CD4-positive, alpha-beta T cell treated with Interferon gamma for 1 hour (primary cell): Measurements from ENCODE around the gene CHST2.

Experiments
- DNase-seq: peaks from one replicate; pipeline ENCODE4 v3.0.0-alpha.2; 2020

CHST2 gene

GRCh38 chr3:143099690-143100089, 19.9 kb upstream of the CHST2 start:
- no peak for DNase-seq

GRCh38 chr3:143100451-143100850, 19.1 kb upstream of the CHST2 start:
- no peak for DNase-seq

- no peak for DNase-seq
Observed at GRCh38 chr3:143101792-143102381, 17.7 kb upstream of the CHST2 start.

GRCh38 chr3:143103652-143104051, 15.9 kb upstream of the CHST2 start:
- DNase-seq, result no peak

GRCh38 chr3:143105170-143105569, 14.4 kb upstream of the CHST2 start:
- DNase-seq, result no peak

GRCh38 chr3:143109861-143110260, 9.7 kb upstream of the CHST2 start:
- DNase-seq, result no peak

- no peak for DNase-seq
Observed at GRCh38 chr3:143110371-143110770, 9.2 kb upstream of the CHST2 start.

- DNase-seq, result no peak
Observed at GRCh38 chr3:143118630-143119008, 952 bp upstream of the CHST2 start.

- peak; percentile 9 for DNase-seq
Observed at GRCh38 chr3:143119974-143120715, 574 bp downstream of the CHST2 start.

GRCh38 chr3:143120716-143121240, 1.2 kb downstream of the CHST2 start:
- DNase-seq, result peak; percentile 39

GRCh38 chr3:143121241-143122088, 1.9 kb downstream of the CHST2 start:
- peak; percentile 79 for DNase-seq

- no peak for DNase-seq
Observed at GRCh38 chr3:143122089-143122430, 2.5 kb downstream of the CHST2 start.

- DNase-seq, result peak; percentile 5
Observed at GRCh38 chr3:143122608-143123352, 3.2 kb downstream of the CHST2 start.

GRCh38 chr3:143123353-143123984, 3.9 kb downstream of the CHST2 start:
- DNase-seq, result no peak

GRCh38 chr3:143124601-143125520, 5.3 kb downstream of the CHST2 start:
- DNase-seq, result no peak

GRCh38 chr3:143127801-143128200, 8.2 kb downstream of the CHST2 start:
- no peak for DNase-seq

GRCh38 chr3:143128227-143128955, 8.8 kb downstream of the CHST2 start:
- DNase-seq, result no peak

- DNase-seq, result no peak
Observed at GRCh38 chr3:143132246-143132980, 12.8 kb downstream of the CHST2 start.

- DNase-seq, result no peak
Observed at GRCh38 chr3:143134471-143134870, 14.9 kb downstream of the CHST2 start.

GRCh38 chr3:143135150-143135549, 15.6 kb downstream of the CHST2 start:
- peak; percentile 49 for DNase-seq
